GM23338 (cell line): ENCODE data around the gene FTO. TPM values are rescaled to one million over a fixed set of nuclear protein-coding genes. Genes with fewer than 3 reads are reported as not detected.
A peak's percentile ranks its signal among the peaks of the same experiment; 100 is the strongest.

ENCODE experiments used
- ATAC-seq: fragments of 200-7000 bp; cut with Tn5 transposase; 3 replicates; pipeline ENCODE4 v1.9.1; 2020
- DNase-seq: peaks from one replicate; pipeline ENCODE4 v3.0.0-alpha.2; 2015; ENCODE audit warnings: low spot score
- H2AFZ ChIP-seq: fragments of 200-600 bp; sonication (generic); 2 replicates; pipeline ENCODE4 v1.8.0; 2016; ENCODE audit warnings: antibody characterized with exemption, mild to moderate bottlenecking, moderate library complexity
- H3F3A ChIP-seq: fragments of 200-600 bp; sonication (generic); replicated peaks from 2 replicates; pipeline ENCODE4 v1.8.0; 2017; ENCODE audit warnings: antibody characterized with exemption, mixed run types, low read depth
- H3K27ac ChIP-seq: fragments of 200-600 bp; sonication (generic); 2 replicates; pipeline ENCODE4 v1.6.1; 2016; ENCODE audit warnings: low read depth
- H3K27me3 ChIP-seq: fragments of 200-600 bp; sonication (generic); 2 replicates; pipeline ENCODE4 v1.8.0; 2016; ENCODE audit warnings: mild to moderate bottlenecking, mixed run types, moderate library complexity; ENCODE audit not compliant: insufficient read depth
- H3K36me3 ChIP-seq: fragments of 200-600 bp; sonication (generic); 2 replicates; pipeline ENCODE4 v1.8.0; 2016; ENCODE audit warnings: mild to moderate bottlenecking; ENCODE audit not compliant: insufficient read depth
- H3K4me1 ChIP-seq: fragments of 200-600 bp; sonication (generic); 2 replicates; pipeline ENCODE4 v1.8.0; 2016; ENCODE audit warnings: mild to moderate bottlenecking, moderate library complexity; ENCODE audit not compliant: insufficient read depth
- H3K4me2 ChIP-seq: fragments of 200-600 bp; sonication (generic); 2 replicates; pipeline ENCODE4 v1.7.1; 2017; ENCODE audit warnings: mixed run types
- H3K4me3 ChIP-seq: fragments of 200-600 bp; sonication (generic); 2 replicates; pipeline ENCODE4 v1.6.1; 2016; ENCODE audit warnings: mixed run types
- H3K79me2 ChIP-seq: fragments of 200-600 bp; sonication (generic); replicated peaks from 2 replicates; pipeline ENCODE4 v1.8.0; 2017; ENCODE audit warnings: mild to moderate bottlenecking; ENCODE audit not compliant: insufficient read depth
- H3K9me2 ChIP-seq: fragments of 200-600 bp; sonication (generic); 2 replicates; pipeline ENCODE4 v1.8.0; 2017; ENCODE audit not compliant: insufficient read depth
- H4K20me1 ChIP-seq: fragments of 200-600 bp; sonication (generic); replicated peaks from 2 replicates; pipeline ENCODE4 v1.8.0; 2017; ENCODE audit warnings: mild to moderate bottlenecking; ENCODE audit not compliant: insufficient read depth
- H3K27ac Mint-ChIP-seq: 2 replicates; pipeline ENCODE4 v1.8.0; 2020; ENCODE audit warnings: inconsistent platforms, mild to moderate bottlenecking, moderate library complexity, mixed read lengths
- H3K27me3 Mint-ChIP-seq: 3 replicates; pipeline ENCODE4 v1.8.0; 2022; ENCODE audit warnings: low read depth, mild to moderate bottlenecking, moderate library complexity, mixed read lengths, inconsistent platforms; ENCODE audit not compliant: insufficient read depth, poor library complexity
- H3K36me3 Mint-ChIP-seq: 3 replicates; pipeline ENCODE4 v1.8.0; 2021; ENCODE audit warnings: low read depth, mild to moderate bottlenecking, inconsistent platforms, moderate library complexity, mixed read lengths
- H3K4me1 Mint-ChIP-seq: 3 replicates; pipeline ENCODE4 v1.8.0; 2020; ENCODE audit warnings: mild to moderate bottlenecking, inconsistent platforms, mixed read lengths
- H3K4me3 Mint-ChIP-seq: 3 replicates; pipeline ENCODE4 v1.8.0; 2021; ENCODE audit warnings: moderate library complexity, mild to moderate bottlenecking, inconsistent platforms, mixed read lengths
- H3K9me3 Mint-ChIP-seq: 3 replicates; pipeline ENCODE4 v1.8.0; 2020; ENCODE audit warnings: moderate library complexity, mild to moderate bottlenecking, inconsistent platforms, mixed read lengths
- CTCF ChIP-seq, 2 experiments: fragments of 200-600 bp in 1 of 2; sonication (generic) in 1 of 2; conservative IDR thresholded peaks; 2 replicates each; pipeline versions ENCODE4 v1.5.1 to v1.6.1; 2016 to 2017; ENCODE audit warnings: antibody characterized with exemption in 2 of 2, low read depth in 2 of 2, mild to moderate bottlenecking in 2 of 2, moderate library complexity in 1 of 2
- ETS1 ChIP-seq: IDR thresholded peaks from 2 replicates; pipeline ENCODE4 v1.6.1; 2016; ENCODE audit warnings: antibody characterized with exemption
- EZH2phosphoT487 ChIP-seq: fragments of 200-600 bp; sonication (generic); IDR thresholded peaks from one replicate; pipeline ENCODE4 v1.8.1; 2018; ENCODE audit warnings: antibody characterized with exemption; ENCODE audit not compliant: unreplicated experiment
- JUNB ChIP-seq: IDR thresholded peaks from one replicate; pipeline ENCODE4 v1.6.1; 2016; ENCODE audit warnings: antibody characterized with exemption; ENCODE audit not compliant: unreplicated experiment
- POLR2AphosphoS5 ChIP-seq: IDR thresholded peaks from 2 replicates; pipeline ENCODE4 v1.6.1; 2016; ENCODE audit warnings: antibody characterized with exemption, low read depth
- REST ChIP-seq: IDR thresholded peaks from one replicate; pipeline ENCODE4 v1.6.1; 2018; ENCODE audit warnings: antibody characterized with exemption; ENCODE audit not compliant: unreplicated experiment
- ZNF114 ChIP-seq: fragments of 250-450 bp; sonication (Bioruptor Pico); IDR thresholded peaks from 2 replicates; pipeline ENCODE4 v1.5.0; 2020; ENCODE audit warnings: mild to moderate bottlenecking, moderate library complexity
- ZNF331 ChIP-seq: fragments of 250-450 bp; sonication (Bioruptor Pico); IDR thresholded peaks from 2 replicates; pipeline ENCODE4 v1.5.0; 2020; ENCODE audit warnings: low read depth, mild to moderate bottlenecking, moderate library complexity
- polyA plus RNA-seq: library from polyadenylated mRNA; unstranded; fragments of >200 nt; fragmentation: Nextera tagmentation; extraction: Ambion mirVana; gene quantifications from 2 replicates; pipeline ENCODE4 v1.2.1, GENCODE V29; 2016
- total RNA-seq: library from RNA; depleted of rRNA; stranded (reverse); fragments of >200 nt; shearing (Covaris generic); gene quantifications from 2 replicates; pipeline ENCODE4 v1.2.3, GENCODE V29; 2014

Gene FTO
- total and polyA plus RNA-seq, 2 experiments from 2014 or later = 17.7 to 69.6 TPM

- no peaks in the 10 kb centered on the region for H3K4me1 ChIP-seq
- no peak for TF ChIP-seq ETS1
- no peak for TF ChIP-seq ZNF114 (CRISPR knock-in tag)
- TF ChIP-seq REST = no peak
- TF ChIP-seq JUNB = no peak
- peak in 1 of 2 experiments; percentile 24; a peak in 1 of 4 replicates for TF ChIP-seq CTCF (conservative IDR thresholded peaks at IDR 0.05; ENCODE audit: low read depth in 2 of 2)
- no peak for TF ChIP-seq POLR2AphosphoS5
- no peak for TF ChIP-seq EZH2phosphoT487
- TF ChIP-seq ZNF331 (CRISPR knock-in tag) = no peak
- no peaks in the 10 kb centered on the region for H3K27me3 ChIP-seq
- ATAC-seq (no peak), DNase-seq (no peak)
- H3K4me1 Mint-ChIP-seq = no peaks in the 10 kb centered on the region; the same call in 2 of the 3 replicates
- no peak overlapping the region for H3K27ac ChIP-seq
- H4K20me1 ChIP-seq = peaks cover 4% of the 10 kb centered on the region; the same call in 1 of the 2 replicates
- H3K27ac Mint-ChIP-seq = no peak overlapping the region
- no peaks in the 10 kb centered on the region for H3K27me3 Mint-ChIP-seq
- no peaks in the 10 kb centered on the region for H3K36me3 Mint-ChIP-seq
- no peak overlapping the region for H3K4me3 Mint-ChIP-seq
- no peak overlapping the region for H3K4me2 ChIP-seq
- H3K9me2 ChIP-seq = no peaks in the 10 kb centered on the region
- H3K4me3 ChIP-seq = no peak overlapping the region
- H3K9me3 Mint-ChIP-seq = no peaks in the 10 kb centered on the region
- H3K36me3 ChIP-seq = no peaks in the 10 kb centered on the region
- no peaks in the 10 kb centered on the region for H3F3A ChIP-seq
- H3K79me2 ChIP-seq = no peaks in the 10 kb centered on the region
- no peak overlapping the region for H2AFZ ChIP-seq
Observed at GRCh38 chr16:53950677-53951076, 246.7 kb downstream of the FTO start.
